ENCODE measurements around the gene TEAD2. TPM values are rescaled to one million over a fixed set of nuclear protein-coding genes. Genes with fewer than 3 reads are reported as not detected.

Gene TEAD2
- total and polyA plus RNA-seq, 9 of the 15 experiments (the other 6 are each of a cell fraction or from before 2014, with no cell fraction given): 1.6 to 27.0 (median 13.9) TPM

GRCh38 chr19:49347835-49348234, 14.4 kb downstream of the TEAD2 start (continued):
- no peak for TF ChIP-seq ZNF324 (CRISPR knock-in tag; IDR thresholded peaks at IDR 0.05)
- TF ChIP-seq, protein P1, sequence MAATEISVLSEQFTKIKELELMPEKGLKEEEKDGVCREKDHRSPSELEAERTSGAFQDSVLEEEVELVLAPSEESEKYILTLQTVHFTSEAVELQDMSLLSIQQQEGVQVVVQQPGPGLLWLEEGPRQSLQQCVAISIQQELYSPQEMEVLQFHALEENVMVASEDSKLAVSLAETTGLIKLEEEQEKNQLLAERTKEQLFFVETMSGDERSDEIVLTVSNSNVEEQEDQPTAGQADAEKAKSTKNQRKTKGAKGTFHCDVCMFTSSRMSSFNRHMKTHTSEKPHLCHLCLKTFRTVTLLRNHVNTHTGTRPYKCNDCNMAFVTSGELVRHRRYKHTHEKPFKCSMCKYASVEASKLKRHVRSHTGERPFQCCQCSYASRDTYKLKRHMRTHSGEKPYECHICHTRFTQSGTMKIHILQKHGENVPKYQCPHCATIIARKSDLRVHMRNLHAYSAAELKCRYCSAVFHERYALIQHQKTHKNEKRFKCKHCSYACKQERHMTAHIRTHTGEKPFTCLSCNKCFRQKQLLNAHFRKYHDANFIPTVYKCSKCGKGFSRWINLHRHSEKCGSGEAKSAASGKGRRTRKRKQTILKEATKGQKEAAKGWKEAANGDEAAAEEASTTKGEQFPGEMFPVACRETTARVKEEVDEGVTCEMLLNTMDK (IDR thresholded peaks at IDR 0.05; ENCODE audit: borderline replicate concordance, insufficient read depth, low read depth, low read length, poor library complexity, severe bottlenecking): no peak
- no peak for TF ChIP-seq NCOA6 (IDR thresholded peaks at IDR 0.05)
- no peak for TF ChIP-seq CHD2 (IDR thresholded peaks at IDR 0.05; ENCODE audit: low read depth, low read length)
- no peak for TF ChIP-seq ETS1 (conservative IDR thresholded peaks at IDR 0.05; ENCODE audit: control insufficient read depth, low read depth, low read length)
- no peak for TF ChIP-seq TBL1XR1 (IDR thresholded peaks at IDR 0.05; ENCODE audit: low read length in 2 of 2)
- TF ChIP-seq, protein P2, sequence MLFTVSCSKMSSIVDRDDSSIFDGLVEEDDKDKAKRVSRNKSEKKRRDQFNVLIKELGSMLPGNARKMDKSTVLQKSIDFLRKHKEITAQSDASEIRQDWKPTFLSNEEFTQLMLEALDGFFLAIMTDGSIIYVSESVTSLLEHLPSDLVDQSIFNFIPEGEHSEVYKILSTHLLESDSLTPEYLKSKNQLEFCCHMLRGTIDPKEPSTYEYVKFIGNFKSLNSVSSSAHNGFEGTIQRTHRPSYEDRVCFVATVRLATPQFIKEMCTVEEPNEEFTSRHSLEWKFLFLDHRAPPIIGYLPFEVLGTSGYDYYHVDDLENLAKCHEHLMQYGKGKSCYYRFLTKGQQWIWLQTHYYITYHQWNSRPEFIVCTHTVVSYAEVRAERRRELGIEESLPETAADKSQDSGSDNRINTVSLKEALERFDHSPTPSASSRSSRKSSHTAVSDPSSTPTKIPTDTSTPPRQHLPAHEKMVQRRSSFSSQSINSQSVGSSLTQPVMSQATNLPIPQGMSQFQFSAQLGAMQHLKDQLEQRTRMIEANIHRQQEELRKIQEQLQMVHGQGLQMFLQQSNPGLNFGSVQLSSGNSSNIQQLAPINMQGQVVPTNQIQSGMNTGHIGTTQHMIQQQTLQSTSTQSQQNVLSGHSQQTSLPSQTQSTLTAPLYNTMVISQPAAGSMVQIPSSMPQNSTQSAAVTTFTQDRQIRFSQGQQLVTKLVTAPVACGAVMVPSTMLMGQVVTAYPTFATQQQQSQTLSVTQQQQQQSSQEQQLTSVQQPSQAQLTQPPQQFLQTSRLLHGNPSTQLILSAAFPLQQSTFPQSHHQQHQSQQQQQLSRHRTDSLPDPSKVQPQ (CRISPR knock-in tag; IDR thresholded peaks at IDR 0.05; ENCODE audit: borderline replicate concordance): no peak
- no peak for TF ChIP-seq ZNF444 (CRISPR knock-in tag; IDR thresholded peaks at IDR 0.05)
- TF ChIP-seq SLC30A9 (CRISPR knock-in tag; IDR thresholded peaks at IDR 0.05): no peak
- no peak for TF ChIP-seq STAT5B (CRISPR knock-in tag; IDR thresholded peaks at IDR 0.05)
- TF ChIP-seq HDAC3 (IDR thresholded peaks at IDR 0.05; ENCODE audit: borderline replicate concordance, partially characterized antibody): no peak
- TF ChIP-seq RFX5 (IDR thresholded peaks at IDR 0.05; ENCODE audit: low read depth, low read length): no peak
- TF ChIP-seq NFYB (IDR thresholded peaks at IDR 0.05; ENCODE audit: extremely low read depth, insufficient read length): peak; percentile 76
- no peak for TF ChIP-seq ATF4 (CRISPR knock-in tag; IDR thresholded peaks at IDR 0.05)
- TF ChIP-seq, protein P3, sequence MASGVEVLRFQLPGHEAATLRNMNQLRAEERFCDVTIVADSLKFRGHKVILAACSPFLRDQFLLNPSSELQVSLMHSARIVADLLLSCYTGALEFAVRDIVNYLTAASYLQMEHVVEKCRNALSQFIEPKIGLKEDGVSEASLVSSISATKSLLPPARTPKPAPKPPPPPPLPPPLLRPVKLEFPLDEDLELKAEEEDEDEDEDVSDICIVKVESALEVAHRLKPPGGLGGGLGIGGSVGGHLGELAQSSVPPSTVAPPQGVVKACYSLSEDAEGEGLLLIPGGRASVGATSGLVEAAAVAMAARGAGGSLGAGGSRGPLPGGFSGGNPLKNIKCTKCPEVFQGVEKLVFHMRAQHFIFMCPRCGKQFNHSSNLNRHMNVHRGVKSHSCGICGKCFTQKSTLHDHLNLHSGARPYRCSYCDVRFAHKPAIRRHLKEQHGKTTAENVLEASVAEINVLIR (CRISPR knock-in tag; IDR thresholded peaks at IDR 0.05): no peak
- TF ChIP-seq ZBTB7A (IDR thresholded peaks at IDR 0.05; ENCODE audit: borderline replicate concordance, control insufficient read depth, low read depth, low read length): no peak
- TF ChIP-seq ETV1 (tag; conservative IDR thresholded peaks at IDR 0.05; ENCODE audit: low read depth): no peak

Data from K562 (cell line).